22Rv1 (cell line): ENCODE data around the gene ZNF8.

ENCODE experiments used
- ZFX ChIP-seq: fragments of 450-650 bp; IDR thresholded peaks from 2 replicates; pipeline ENCODE4 v1.6.1; 2017; ENCODE audit warnings: antibody characterized with exemption, borderline replicate concordance
- TF ChIP-seq, protein P1 (sequence below): fragments of 450-650 bp; IDR thresholded peaks from 2 replicates; pipeline ENCODE4 v1.5.1; 2017; ENCODE audit warnings: mild to moderate bottlenecking

DNA sequence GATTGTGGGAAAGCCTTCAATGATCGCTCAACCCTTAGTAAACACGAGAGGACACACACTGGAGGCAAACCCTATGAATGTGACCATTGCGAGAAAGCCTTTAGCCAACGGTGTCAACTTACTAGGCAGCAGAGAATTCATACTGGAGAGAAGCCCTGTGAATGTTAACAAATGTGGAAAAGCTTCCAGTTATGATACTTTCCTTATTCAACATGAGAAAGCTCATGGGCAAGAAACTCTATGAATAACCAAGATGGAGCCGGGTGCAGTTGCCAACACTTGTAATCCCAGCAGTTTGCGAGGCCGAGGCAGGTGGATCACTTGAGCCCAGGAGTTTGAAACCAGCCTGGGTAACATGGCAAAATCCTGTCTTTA is 15.8 kb upstream of the ZNF8 start:
- TF ChIP-seq, protein P1, sequence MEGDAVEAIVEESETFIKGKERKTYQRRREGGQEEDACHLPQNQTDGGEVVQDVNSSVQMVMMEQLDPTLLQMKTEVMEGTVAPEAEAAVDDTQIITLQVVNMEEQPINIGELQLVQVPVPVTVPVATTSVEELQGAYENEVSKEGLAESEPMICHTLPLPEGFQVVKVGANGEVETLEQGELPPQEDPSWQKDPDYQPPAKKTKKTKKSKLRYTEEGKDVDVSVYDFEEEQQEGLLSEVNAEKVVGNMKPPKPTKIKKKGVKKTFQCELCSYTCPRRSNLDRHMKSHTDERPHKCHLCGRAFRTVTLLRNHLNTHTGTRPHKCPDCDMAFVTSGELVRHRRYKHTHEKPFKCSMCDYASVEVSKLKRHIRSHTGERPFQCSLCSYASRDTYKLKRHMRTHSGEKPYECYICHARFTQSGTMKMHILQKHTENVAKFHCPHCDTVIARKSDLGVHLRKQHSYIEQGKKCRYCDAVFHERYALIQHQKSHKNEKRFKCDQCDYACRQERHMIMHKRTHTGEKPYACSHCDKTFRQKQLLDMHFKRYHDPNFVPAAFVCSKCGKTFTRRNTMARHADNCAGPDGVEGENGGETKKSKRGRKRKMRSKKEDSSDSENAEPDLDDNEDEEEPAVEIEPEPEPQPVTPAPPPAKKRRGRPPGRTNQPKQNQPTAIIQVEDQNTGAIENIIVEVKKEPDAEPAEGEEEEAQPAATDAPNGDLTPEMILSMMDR = no peak
- no peak for TF ChIP-seq ZFX
